ENCODE data around the gene ETV3.

The ETV3 gene

GRCh38 chr1:157090196-157090647 lies 48.0 kb downstream of the ETV3 start:
- peak; percentile 90 to 96 (median 94) for DNase-seq

- DNase-seq, result no peak
Measured at GRCh38 chr1:157089789-157090188, 48.4 kb downstream of the ETV3 start.

- no peak for DNase-seq
Measured at GRCh38 chr1:157088607-157089006, 49.6 kb downstream of the ETV3 start.

GRCh38 chr1:157087030-157087429 lies 51.2 kb downstream of the ETV3 start:
- DNase-seq, result no peak

GRCh38 chr1:157086299-157086698 lies 51.9 kb downstream of the ETV3 start:
- DNase-seq, result no peak

- DNase-seq, result peak; percentile 46 to 83 (median 64)
Measured at GRCh38 chr1:157085421-157085820, 52.8 kb downstream of the ETV3 start.

GRCh38 chr1:157084720-157085119 lies 53.5 kb downstream of the ETV3 start:
- DNase-seq, result no peak

GRCh38 chr1:157081707-157082106 lies 56.5 kb downstream of the ETV3 start:
- no peak for DNase-seq

- DNase-seq, result no peak
Measured at GRCh38 chr1:157080714-157081113, 57.5 kb downstream of the ETV3 start.

- DNase-seq, result no peak
Measured at GRCh38 chr1:157077394-157077793, 60.8 kb downstream of the ETV3 start.

GRCh38 chr1:157073944-157074685 lies 64.1 kb downstream of the ETV3 start:
- peak; percentile 74 to 88 (median 82) for DNase-seq

Measured in suppressor macrophage (primary cell).